K562 treated with DMSO at 1 percent for 24 hours (cell line): ENCODE data around the gene PAX7. TPM values are rescaled to one million over a fixed set of nuclear protein-coding genes. Genes with fewer than 3 reads are reported as not detected.

Experiments
- total RNA-seq: library from RNA; unstranded; fragments of 300-600 nt; gene quantifications from 2 replicates; pipeline ENCODE4 v1.2.3, GENCODE V29; 2022; ENCODE audit warnings: low read depth; ENCODE audit not compliant: insufficient read depth

The PAX7 gene
- not detected in 2 replicates for total RNA-seq

DNA sequence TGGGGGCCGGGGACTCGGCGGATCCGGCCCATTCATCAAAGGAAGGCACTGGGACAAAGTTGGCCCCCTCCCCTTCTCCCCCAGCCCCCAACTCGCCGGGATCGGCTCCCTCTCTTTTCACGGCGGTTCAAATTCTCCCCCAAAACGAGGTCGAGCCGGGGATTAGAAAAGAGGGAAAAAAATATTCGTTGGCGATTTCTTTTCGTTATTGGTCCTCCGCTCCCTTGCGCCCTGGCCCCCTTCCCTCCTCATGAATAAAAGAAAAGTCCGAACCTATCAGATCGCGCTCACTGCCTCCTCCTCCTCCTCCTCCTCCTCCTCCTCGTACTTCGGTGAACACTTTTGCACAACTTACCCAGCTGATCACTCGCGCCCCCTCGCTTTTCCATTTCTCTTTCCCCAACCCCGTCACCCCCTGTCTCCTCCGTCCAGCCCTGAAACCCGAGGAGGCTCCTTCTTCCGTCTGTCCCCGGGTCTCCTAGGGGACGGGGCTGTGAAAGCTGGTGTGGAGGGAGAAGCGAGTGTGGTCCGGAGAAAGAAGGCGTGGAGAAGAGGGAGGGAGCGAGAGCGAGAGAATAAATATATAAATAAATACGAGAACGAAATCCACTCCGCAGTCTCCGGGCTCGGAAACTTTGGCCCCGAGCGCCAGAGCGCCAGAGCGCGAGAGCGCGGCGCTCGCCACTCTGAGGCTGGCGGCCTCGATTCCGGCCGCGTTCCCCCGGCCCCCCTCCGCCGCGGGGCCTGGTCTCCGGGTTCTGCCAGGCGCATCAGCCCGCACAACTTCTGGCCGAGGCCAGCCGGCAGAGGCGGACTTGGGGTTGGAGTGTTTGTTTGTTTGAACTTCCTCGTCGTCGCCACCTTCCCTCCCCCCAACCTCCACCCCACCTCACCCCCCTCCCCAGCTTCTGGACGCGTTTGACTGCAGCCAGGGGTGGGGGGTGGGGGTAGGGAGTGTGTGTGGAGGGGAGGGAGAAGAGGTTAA is at the start of gene PAX7:
TSS of gene PAX7 (plus strand) at position 336 of the 985 bp plus-strand sequence. CDS start 758 bp downstream, outside the sequence.

Other genes with a start within 250 kb of the PAX7 start
- not detected in 2 replicates for gene KLHDC7A, start 149.9 kb upstream of the PAX7 start, total RNA-seq
- gene TAS1R2, start 228.8 kb downstream of the PAX7 start, total RNA-seq: not detected in 2 replicates